GM12891 (cell line): ENCODE measurements around the gene UNC5A.

Source experiments
- POLR2A ChIP-seq: IDR thresholded peaks from 2 replicates; pipeline ENCODE4 v1.6.1; 2011; ENCODE audit warnings: low read depth, low read length, control low read depth
- POLR2AphosphoS5 ChIP-seq: IDR thresholded peaks from 2 replicates; pipeline ENCODE4 v1.6.1; 2011; ENCODE audit warnings: low read depth, low read length, control low read depth
- TAF1 ChIP-seq: IDR thresholded peaks from 2 replicates; pipeline ENCODE4 v1.6.1; 2011; ENCODE audit warnings: low read depth, low read length, control low read depth

DNA sequence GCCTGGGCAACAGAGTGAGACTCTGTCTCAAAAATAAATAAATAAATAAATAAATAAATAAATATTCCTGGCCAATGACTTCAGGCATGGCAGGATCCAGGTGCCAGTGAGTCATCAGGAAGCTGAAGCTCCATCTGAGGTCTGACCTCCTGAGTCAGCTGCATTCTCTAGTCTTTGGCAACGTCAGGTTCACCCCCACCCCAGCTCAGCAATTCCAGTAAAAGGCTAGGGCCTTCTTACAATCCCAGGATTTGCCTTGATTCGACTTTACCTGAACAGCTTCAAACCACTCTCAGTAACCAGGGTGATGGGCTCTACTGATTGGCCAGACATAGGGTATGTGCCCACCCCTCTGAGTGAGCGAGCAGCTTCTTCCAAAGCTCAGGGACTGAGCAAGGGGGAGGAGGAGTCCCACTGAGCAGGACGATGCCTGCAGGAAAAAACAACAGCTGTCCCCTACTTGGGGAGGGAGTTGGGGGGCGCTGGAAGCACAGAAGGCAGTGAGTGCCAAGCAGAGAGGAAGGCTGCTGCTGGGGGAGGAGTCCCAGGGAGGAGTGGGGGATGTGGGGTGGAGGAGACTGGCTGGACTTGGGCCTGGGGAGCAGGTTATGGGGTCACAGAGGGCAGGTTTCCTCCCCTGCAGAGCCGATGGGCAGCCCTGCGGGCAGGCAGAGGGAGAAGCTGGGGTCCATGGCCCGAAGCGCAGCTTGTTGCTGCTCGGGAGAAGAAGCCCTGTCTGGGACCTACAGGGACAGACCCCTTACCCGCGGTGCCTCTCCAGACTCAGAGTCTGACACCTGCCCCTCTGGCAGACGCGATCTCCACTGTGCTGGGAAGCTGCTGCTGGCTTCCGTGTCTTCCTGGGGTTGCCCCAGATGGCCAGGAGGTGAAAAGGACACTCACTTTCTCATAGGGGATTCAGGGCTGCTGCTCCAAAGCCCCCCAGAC, 25.9 kb upstream of the UNC5A start:
- TF ChIP-seq POLR2A (no peak), POLR2AphosphoS5 (no peak), TAF1 (no peak)
